Neural crest cell (in vitro differentiated cells): Measurements from ENCODE around the gene PAPPA2. TPM values are rescaled to one million over a fixed set of nuclear protein-coding genes. Genes with fewer than 3 reads are reported as not detected.

Experiments
- DNase-seq: peaks from one replicate; pipeline ENCODE4 v3.0.0; 2021; ENCODE audit warnings: low read depth, mixed read lengths, low spot score
- H3K27ac Mint-ChIP-seq: one replicate; pipeline ENCODE4 v1.8.0; 2021; ENCODE audit warnings: mild to moderate bottlenecking, mixed read lengths; ENCODE audit not compliant: unreplicated experiment
- H3K27me3 Mint-ChIP-seq: 2 replicates; pipeline ENCODE4 v1.8.0; 2021; ENCODE audit warnings: low read depth, mild to moderate bottlenecking, mixed read lengths
- H3K36me3 Mint-ChIP-seq: 2 replicates; pipeline ENCODE4 v1.8.0; 2021; ENCODE audit warnings: low read depth, mild to moderate bottlenecking, mixed read lengths
- H3K4me1 Mint-ChIP-seq: 2 replicates; pipeline ENCODE4 v1.8.0; 2021; ENCODE audit warnings: mixed read lengths
- H3K4me3 Mint-ChIP-seq: one replicate; pipeline ENCODE4 v1.8.0; 2021; ENCODE audit warnings: mild to moderate bottlenecking, mixed read lengths
- H3K9me3 Mint-ChIP-seq: 2 replicates; pipeline ENCODE4 v1.8.0; 2021; ENCODE audit warnings: mixed read lengths
- total RNA-seq: library from RNA; stranded (reverse); gene quantifications from 2 replicates; pipeline ENCODE4 v1.2.1, GENCODE V29; 2021
- TF ChIP-seq, protein P1 (sequence below): fragments of 200-600 bp; sonication (generic); conservative IDR thresholded peaks from 2 replicates; pipeline ENCODE4 v1.5.0; 2021; ENCODE audit warnings: antibody characterized with exemption, mild to moderate bottlenecking

Gene PAPPA2
- total RNA-seq, 1 donor from 2014 or later, result 0.79 TPM

DNA sequence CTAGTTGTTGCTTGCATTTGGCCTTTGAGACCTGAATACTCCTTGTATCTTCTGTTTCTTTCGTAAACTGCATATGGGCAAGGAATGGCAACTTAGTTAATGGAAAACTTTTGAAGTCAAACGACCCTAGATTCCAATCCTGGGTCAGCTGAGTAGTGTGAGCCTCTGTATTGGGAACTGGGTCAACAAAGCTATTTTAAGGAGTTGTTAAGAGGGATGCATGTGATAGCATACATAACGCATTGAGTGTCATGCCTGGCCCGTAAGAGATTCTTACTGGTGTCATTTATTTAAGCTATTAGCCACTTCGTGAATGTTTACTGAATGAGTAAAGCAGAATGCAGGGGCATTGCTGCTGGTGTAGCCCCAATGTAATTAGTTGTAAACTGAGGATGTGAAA lies 340.1 kb downstream of the PAPPA2 start:
- Mint-ChIP-seq H3K27ac (no peak overlapping the region), H3K27me3 (no peaks in the 10 kb centered on the region), H3K4me3 (no peak overlapping the region), H3K36me3 (no peaks in the 10 kb centered on the region), H3K9me3 (no peaks in the 10 kb centered on the region), H3K4me1 (peaks cover 17% of the 10 kb centered on the region)
- TF ChIP-seq, protein P1, sequence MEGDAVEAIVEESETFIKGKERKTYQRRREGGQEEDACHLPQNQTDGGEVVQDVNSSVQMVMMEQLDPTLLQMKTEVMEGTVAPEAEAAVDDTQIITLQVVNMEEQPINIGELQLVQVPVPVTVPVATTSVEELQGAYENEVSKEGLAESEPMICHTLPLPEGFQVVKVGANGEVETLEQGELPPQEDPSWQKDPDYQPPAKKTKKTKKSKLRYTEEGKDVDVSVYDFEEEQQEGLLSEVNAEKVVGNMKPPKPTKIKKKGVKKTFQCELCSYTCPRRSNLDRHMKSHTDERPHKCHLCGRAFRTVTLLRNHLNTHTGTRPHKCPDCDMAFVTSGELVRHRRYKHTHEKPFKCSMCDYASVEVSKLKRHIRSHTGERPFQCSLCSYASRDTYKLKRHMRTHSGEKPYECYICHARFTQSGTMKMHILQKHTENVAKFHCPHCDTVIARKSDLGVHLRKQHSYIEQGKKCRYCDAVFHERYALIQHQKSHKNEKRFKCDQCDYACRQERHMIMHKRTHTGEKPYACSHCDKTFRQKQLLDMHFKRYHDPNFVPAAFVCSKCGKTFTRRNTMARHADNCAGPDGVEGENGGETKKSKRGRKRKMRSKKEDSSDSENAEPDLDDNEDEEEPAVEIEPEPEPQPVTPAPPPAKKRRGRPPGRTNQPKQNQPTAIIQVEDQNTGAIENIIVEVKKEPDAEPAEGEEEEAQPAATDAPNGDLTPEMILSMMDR, result no peak
- no peak for DNase-seq

DNA sequence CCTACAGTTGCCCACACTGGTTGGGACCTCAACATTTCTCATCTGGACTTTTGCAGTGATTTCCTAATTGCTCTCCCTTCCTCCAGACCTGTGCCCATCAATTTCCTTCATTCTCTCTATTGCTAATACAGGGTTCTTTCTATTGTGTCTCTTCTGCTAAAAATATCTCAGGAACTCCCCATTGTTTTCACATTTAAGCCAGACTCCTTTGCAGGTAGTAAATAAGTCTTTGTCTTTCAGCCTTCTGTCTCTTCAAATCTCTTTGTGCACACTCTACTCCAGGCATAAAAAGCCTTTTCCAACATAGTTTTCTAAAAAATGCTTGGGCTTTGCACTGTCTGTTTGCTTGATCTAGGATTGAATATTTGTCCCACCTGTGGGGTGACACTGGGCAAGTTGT lies 340.6 kb downstream of the PAPPA2 start:
- Mint-ChIP-seq H3K36me3 (no peaks in the 10 kb centered on the region), H3K9me3 (no peaks in the 10 kb centered on the region), H3K27ac (no peak overlapping the region), H3K4me3 (no peak overlapping the region), H3K4me1 (peaks cover 17% of the 10 kb centered on the region), H3K27me3 (no peaks in the 10 kb centered on the region)
- DNase-seq, result no peak
- TF ChIP-seq, protein P1, result no peak

DNA sequence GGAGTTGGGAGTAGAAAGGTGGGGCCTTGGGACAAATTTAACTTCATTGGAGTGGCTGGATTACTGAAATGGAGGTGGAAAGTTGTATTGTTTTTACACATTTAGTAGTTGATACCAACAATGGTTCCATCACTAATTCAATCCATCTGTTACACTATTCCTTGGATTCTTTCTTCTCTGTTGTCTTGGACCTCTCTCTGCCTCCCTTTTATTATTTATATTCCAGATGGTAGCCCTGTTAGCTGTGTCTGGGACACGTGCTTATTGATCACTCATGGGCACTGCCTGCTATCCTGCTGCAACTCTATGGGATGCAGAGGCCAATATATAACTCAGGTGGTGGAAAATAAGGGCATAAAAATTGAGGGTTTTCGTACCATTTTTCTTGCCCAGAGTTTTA lies 346.3 kb downstream of the PAPPA2 start:
- DNase-seq, result no peak
- H3K4me3 Mint-ChIP-seq, result no peak overlapping the region
- no peaks in the 10 kb centered on the region for H3K36me3 Mint-ChIP-seq
- H3K4me1 Mint-ChIP-seq, result peaks cover 12% of the 10 kb centered on the region
- no peaks in the 10 kb centered on the region for H3K9me3 Mint-ChIP-seq
- TF ChIP-seq, protein P1, result no peak
- no peaks in the 10 kb centered on the region for H3K27me3 Mint-ChIP-seq
- H3K27ac Mint-ChIP-seq, result no peak overlapping the region

DNA sequence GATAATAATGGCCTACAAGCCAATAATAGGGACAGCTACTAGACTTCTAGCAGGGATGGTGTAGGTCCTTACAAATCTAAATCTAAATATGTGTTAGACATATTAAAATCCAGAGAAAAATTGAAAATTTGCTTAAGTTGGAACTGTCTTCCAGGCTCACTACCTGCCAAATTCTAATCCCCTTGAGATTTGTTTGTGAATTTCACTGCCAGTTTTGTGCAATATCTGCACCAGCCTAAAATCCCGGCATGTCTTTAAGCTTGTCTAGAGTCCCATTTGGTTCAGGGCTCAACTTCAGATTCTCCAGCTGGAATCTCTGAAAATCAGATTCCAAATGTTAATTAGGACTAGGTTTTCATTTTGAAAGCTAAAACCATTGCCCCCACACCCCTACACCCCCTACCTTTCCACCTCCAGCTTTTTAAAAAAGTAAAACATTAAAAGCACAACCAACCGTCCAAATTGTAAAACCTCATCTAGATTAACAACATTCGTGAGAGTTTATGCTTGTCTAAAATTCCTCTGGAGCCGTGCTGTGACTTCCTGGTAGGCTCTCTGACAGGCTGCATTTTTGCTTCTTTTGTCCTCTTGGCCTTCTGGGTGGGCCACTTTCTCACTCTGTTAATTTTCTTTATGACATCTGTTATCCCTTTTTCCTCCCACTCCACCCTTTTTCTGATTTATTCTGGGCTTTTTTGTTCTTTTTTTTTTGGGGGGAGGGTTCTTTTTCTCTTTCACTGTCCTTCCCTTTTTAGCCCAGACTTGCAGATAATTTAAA lies 348.7 kb downstream of the PAPPA2 start:
- TF ChIP-seq, protein P1, result no peak
- Mint-ChIP-seq H3K36me3 (no peaks in the 10 kb centered on the region), H3K4me1 (peaks cover 12% of the 10 kb centered on the region), H3K9me3 (no peaks in the 10 kb centered on the region), H3K27ac (no peak overlapping the region), H3K27me3 (no peaks in the 10 kb centered on the region), H3K4me3 (no peak overlapping the region)
- no peak for DNase-seq

DNA sequence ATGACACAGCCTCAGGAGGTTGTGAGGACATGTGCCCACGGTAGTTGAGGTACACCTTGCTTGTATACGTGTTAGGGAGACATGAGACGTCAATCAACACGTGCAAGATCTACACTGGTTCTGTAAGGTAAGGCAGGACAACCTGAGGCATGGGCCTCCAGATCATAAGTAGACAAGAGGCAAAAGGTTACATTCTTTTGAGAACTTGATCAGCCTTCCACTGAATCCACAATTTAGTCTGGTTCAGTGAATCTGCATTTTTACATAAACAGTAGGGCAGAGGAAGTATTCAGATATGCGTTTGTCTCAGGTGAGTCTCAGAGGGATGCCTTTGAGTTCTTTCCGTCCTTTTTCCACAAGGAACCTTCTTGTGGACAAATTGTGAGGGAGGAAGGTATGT lies 352.6 kb downstream of the PAPPA2 start:
- Mint-ChIP-seq H3K9me3 (no peaks in the 10 kb centered on the region), H3K4me3 (no peak overlapping the region), H3K4me1 (peaks cover 12% of the 10 kb centered on the region), H3K27me3 (no peaks in the 10 kb centered on the region), H3K27ac (no peak overlapping the region), H3K36me3 (no peaks in the 10 kb centered on the region)
- TF ChIP-seq, protein P1, result no peak
- DNase-seq, result no peak
